NCI-H510A (cell line): Measurements from ENCODE around the gene SFRP2.

ENCODE experiments used
- DNase-seq: peaks from one replicate; lab custom pipeline; 2025; lab: John Stamatoyannopoulos, UW

SFRP2 gene, protein sequence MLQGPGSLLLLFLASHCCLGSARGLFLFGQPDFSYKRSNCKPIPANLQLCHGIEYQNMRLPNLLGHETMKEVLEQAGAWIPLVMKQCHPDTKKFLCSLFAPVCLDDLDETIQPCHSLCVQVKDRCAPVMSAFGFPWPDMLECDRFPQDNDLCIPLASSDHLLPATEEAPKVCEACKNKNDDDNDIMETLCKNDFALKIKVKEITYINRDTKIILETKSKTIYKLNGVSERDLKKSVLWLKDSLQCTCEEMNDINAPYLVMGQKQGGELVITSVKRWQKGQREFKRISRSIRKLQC

DNA sequence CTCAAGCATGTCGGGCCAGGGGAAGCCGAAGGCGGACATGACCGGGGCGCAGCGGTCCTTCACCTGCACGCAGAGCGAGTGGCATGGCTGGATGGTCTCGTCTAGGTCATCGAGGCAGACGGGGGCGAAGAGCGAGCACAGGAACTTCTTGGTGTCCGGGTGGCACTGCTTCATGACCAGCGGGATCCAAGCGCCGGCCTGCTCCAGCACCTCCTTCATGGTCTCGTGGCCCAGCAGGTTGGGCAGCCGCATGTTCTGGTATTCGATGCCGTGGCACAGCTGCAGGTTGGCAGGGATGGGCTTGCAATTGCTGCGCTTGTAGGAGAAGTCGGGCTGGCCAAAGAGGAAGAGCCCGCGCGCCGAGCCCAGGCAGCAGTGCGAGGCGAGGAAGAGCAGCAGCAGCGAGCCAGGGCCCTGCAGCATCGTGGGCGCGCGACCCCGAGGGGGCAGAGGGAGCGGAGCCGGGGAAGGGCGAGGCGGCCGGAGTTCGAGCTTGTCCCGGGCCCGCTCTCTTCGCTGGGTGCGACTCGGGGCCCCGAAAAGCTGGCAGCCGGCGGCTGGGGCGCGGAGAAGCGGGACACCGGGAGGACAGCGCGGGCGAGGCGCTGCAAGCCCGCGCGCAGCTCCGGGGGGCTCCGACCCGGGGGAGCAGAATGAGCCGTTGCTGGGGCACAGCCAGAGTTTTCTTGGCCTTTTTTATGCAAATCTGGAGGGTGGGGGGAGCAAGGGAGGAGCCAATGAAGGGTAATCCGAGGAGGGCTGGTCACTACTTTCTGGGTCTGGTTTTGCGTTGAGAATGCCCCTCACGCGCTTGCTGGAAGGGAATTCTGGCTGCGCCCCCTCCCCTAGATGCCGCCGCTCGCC lies at the start of gene SFRP2:
TSS of gene SFRP2 (minus strand) at position 671 of the 864 bp plus-strand sequence. CDS start at position 423, 248 bp downstream.
- no peak for DNase-seq

DNA sequence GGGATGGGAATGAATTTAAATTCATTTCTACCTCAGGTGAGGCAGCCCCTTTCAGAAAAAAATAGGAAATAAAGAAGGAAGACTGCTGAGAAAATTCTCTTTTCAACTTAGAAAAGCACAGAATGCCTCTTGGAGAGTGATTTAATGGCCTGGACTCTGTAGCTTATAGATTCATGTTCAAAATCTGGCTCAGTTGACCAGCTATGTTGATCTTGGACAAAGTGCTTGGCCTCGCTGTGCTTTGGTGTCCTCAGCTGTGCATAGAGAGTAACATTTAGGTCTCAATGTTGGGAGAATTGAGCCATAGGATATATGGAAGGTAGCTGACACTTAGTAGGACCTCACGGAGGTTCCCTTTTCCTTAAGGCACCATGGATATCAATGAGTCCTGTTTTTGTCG lies 49.7 kb upstream of the SFRP2 start:
- no peak for DNase-seq

DNA sequence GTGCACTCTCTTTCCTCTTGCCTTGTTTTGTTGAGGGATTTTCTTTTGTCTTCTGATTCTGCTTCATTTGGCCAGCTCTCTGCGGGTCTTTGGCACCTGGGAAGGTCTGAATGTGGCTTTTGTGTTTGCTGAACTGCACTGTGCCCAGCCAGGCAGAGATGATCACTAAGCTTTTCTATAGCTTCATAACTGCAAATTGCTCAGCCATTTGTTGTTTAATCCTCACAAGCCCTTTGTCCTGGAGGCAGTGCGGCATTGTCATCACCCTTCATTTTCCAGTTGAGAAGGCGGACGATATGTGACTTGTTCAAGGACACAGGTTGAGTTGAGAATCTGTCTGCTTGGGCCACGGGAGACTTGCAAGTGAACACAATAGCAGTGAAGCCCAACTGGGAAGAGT lies 46.0 kb upstream of the SFRP2 start:
- no peak for DNase-seq

DNA sequence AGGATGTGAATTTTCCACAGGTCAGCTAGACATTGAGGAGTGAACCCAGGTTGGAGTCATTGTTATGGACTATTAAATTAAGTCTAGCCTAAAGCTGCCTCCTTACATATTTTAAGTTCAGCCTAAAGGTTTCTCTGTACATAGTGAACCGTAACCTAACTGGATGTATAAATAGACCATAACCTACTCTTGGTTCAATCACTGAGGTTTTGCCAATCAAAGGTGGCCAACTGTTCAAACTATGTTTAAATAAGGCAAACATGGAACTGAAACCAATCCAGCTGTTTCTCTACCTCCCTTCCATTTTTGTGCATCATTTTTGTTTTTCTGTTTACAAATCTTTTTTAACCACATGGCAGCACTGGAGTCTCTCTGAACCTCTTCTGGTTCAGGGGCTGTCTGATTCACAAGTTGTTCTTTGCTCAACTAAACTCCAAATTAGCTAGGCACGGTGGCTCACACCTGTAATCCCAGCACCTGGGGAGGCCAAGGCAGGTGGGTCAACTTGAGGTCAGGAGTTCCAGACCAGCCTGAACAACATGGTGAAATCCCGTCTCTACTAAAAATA lies 43.9 kb upstream of the SFRP2 start:
- no peak for DNase-seq

DNA sequence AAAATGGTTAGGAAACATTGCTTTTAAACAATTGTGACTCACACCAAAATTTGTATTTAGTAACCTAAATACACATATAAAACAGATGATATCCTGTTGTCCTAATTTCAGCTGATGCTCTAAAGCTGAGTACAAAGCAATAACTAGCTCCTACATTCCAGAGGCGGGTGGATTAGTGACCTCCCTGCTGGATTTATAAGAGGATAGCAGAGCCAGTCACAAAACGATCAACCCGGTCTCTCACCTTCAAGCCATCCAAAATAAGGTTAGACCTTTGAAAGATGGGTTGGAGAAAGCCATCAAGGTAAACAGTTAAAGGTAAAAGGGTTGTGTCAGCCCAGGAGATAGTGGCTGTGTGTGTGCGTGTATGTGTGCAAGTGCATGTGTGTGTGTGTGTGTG lies 43.2 kb upstream of the SFRP2 start:
- no peak for DNase-seq

DNA sequence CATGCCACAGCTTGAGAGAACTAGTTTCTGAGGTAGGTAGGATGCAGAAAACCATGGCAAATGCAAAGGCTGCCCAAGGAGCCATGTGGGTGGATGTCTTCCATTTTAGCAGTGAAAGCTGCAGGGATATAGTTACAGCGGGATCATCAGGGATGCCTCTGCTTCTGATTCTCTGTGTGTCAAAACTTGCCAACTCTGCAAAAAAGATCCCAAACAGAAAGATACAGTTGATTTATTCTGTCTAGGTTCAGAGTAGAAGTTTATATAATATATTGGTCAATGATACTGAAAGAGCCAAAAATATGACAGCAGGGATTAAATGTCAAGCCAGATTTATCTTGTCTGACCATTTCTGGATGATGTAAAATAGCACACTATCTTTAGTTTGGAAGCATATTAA lies 42.4 kb upstream of the SFRP2 start:
- no peak for DNase-seq

DNA sequence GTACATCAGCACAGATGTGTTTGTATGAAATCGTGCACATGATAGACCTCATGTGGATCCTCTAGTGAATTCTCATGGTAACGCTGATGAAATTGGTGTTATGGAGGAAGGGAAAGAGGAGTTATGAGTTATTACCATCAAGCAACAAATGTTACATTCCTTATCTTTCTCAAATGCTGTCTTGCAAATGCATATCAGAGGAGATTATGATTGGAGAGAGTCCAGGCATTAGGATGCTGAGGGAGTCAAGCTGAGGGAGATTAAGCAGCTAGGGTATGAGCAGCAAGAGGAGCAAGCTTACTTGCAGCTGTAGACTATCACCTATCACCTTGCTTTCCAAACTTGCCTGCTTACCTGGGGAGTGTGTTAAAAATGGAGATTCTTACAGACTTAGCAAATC lies 36.8 kb upstream of the SFRP2 start:
- no peak for DNase-seq

DNA sequence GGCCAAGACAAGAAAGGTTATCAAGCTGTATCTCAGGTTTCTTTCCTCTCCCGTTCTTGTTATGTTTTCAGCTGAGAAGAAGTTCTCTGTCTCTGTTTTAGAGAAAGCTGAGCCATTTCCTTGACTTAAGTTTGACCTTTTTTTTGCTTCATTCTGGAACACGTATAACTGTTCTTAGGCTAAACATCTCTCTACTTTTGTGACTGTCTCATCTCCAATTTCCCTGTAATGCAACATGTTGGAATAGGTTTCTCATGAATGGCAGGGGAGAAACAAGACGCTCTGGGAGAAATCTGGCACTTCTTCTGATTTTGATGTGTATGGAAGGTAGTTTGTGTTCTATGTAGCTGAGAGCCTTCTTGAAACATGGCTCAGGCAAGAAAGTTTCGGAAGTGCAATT lies 36.2 kb upstream of the SFRP2 start:
- DNase-seq = no peak

DNA sequence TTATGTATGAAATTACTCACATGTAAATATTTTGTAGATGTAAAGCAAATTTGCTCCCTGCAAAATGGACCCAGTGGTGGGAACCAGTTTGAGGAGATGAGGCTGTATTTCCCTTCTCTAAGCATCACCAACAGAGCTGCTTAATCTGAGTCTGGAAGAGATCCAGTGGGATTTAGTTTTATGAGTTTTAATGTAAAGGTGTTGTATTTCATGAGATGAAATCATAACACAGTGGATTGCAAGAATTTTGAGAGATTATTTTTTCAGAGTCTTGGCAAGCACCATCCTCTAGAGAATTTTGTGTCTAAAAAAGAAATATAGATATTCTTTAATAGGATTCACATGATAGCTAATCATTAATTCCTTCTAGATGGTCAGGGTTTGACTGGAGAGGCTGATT lies 35.6 kb upstream of the SFRP2 start:
- DNase-seq = no peak

DNA sequence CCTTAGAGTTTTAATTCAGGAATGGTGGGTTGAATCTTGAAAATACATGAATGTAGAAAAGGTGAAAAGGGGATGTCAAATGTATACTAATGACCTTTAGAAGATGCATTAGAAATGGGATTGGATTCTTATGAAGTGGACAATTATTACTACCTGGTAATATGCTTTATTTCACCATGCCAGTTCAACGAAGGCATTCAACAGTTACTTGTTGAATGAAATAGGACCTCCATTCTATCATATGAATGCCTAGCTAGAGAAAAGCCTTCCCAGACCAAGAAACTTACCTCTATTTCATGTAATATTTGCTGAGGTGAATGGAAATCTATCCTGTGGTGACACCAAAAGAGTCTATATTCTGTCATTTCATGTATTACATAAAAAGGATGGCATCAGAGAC lies 34.6 kb upstream of the SFRP2 start:
- DNase-seq = no peak

DNA sequence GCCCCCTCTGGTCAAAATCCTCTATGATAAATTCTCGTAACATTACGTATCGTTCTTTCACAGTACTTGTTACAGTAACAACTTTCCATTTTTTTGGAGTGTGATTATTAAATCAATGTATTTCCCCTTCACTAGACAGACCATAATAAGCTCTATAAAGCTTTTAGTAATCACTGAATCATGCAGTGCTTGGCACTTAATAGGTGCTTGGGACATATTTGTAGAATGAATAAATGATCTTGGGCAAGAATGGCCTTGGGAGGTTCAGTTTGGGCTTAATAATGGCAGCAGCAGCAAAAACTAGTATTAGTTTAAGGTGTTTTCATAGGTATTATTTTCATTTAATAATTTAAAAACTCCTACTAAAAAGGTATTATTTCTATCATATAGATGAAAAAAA lies 33.4 kb upstream of the SFRP2 start:
- DNase-seq = no peak

DNA sequence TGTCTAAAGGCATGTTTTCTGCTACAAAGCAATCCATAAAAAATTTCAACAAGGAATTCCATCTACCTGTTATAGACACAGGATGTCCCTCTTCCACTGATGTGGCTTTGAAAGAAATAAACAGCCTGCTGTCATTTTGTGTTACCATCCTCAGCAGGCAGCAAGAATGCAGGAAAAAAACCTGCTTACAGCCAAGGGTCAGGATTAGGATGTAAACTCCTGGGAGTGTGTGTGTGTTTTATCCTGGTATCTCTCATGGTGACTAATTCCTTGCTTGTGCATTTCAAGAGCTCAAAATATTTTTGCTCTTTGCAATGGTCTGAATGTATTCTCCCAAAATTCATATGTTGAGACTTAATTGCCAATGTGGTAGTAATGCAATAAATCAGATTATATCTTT lies 28.6 kb upstream of the SFRP2 start:
- DNase-seq = no peak

DNA sequence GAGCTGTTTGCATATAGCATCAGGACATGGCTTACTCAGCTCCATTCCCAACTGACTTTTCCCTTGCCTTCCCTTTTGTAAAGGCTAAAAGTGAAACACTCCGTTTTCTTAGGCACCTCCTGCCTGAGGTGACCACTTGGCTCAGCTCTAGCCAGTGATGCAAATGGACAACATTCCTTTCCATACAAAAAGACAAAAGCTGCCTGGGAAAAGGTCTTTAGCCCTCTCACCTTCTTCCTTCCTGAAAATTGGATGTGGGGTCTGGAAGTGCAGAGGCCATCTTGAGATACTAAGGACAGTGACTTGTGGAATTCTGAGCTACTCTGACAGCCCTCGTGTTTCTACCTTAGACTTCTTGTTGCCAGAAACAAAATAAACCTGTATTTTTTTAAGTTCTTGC lies 27.7 kb upstream of the SFRP2 start:
- DNase-seq = no peak

DNA sequence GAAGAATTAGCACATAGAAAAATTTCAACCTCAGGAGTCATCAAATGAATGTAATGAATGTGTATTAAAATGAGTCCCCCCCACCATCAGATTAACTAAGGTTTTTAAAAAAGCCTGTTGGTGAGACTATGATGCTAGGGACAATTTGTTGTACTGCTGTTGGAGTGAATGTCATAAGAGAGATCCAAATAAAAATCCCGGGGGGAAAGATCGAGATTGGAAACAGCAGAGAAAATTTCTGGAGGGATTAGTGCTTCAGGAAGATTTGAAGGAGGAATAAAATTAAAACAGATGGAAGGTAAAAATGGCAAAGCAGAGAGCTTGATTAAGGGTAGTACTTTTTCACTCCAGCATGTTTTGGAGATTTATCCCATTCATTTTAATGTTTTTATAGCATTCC lies 25.9 kb upstream of the SFRP2 start:
- DNase-seq = no peak

DNA sequence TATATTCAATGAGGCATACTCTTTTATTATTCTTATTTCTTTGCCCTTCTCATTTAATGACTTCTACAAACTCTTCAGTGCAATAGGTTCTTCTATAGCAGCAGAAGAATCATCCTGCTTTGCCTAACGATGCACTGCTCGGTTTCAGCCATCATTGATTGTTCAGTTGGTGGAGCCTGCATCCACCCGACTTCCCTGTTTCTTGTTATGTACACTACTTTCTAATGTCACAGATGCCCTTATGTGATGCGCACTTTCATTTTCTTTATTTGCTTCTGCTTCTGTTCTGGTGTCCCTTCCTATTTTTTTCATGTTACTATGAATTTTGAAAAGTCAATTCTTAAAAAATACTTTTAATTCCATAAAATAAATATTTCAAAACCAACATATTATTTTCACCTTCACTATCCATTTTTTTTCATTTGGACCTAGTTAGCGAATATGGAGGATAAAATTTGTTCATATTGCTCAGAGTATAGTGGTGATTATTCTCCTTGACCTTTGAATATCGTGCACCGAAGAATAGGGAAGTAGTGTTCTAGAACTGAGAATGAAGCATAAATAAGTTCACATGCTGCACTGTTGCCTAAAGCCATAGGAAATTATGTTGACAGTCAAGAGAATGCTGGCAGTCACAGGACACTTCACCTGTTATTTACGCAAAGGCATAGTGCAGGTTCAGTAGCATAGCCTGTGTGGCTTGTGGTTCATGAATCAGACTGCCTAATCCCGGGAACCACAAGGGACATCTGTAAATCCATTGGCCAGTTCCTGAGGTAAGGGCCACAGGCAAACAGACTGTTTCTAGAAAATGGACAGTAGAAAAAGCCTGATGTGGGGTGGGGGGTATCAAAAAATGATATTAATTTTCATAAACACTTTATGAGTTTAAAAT lies 21.3 kb upstream of the SFRP2 start:
- no peak for DNase-seq

DNA sequence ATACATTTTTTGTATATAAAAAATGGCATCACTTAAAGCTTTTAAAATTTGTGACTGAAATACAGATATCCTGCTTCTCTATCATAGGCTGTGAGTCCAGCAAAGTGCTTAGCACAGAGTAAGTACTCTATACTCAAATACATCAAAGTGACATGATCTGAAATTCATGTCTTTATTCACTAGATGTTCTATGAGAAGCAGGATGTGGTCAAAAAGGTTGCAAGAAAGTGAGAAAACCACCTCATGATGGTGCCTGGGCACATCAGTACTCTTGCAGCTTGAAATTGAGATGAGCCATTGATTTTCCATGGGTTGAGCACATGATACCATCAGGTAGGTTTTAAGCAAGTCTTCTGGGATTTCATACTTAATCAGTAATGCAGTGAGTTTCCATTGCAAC lies 20.4 kb upstream of the SFRP2 start:
- DNase-seq = no peak

DNA sequence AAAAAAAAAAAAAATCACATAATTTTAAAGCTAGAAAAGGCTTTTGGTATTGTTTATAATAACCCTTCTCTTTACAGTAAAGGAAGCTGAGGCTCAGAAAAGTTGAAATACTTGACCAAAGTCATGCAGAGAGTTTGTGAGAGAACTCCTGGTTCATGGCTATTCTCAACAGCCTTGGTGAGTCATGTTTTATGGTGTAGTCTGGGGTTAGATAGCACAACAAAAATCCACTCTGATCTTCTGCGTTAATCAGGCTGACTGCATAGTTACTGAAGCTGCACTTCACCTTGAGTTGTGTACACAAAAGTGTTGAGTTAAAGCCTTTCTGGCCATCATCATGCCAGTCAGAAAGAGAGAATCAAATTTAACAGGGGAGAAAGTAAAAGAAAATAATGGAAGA lies 19.3 kb upstream of the SFRP2 start:
- no peak for DNase-seq

DNA sequence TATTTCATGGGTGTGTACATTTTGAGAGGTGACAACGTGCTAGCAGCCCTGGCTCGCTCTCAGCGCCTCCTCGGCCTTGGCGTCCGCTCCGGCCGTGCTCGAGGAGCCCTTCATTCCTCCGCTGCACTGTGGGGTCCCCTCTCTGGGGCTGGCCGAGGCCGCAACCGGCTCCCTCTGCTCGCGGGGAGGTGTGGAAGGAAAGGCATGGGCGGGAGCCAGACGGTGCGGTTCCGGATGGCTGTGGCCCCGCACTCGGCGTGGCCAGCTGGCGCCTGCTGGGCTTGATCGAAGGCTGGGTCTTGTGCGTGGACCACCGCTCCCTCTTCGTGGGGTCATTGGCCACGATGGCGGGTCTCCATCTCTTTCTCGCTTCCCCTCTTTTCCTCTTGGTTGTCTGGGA lies 17.2 kb upstream of the SFRP2 start:
- DNase-seq = no peak

DNA sequence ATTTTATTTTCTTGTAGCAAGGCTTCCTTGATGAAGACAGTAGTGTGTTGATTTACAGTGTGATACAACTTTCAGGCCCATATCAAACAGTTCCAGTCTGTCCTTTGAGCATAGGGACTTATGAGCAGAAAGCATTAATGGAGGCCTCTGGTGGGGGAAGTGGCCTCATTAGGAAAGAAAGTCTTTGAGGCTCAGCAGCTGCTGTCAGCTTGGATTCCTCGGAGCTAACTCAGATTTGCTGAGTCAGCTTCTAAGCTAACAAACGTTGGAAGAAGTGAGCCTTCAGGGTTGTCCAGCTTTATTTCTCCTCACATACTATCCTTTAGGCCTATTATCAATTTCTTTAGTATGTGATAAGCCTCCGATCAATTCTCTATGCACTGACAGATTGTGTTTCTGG lies 15.8 kb upstream of the SFRP2 start:
- no peak for DNase-seq

DNA sequence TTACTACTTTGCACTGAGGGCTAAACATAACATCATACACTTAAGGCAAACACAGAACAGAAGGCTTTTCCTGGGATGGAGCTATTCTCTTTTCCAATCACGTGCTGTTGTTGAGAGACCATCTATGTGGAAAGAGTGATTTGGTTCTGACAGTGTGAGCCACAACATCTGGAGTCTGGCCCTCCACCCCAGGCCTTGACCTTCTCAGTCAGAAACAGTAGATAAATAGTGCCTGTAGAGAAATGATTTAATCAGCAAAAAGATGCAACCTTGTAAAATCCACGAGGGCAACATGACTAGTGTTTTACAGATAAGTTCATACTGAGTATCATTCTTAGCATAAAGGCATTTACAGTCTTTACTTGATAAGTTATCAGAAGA lies 10.8 kb upstream of the SFRP2 start:
- DNase-seq = no peak

DNA sequence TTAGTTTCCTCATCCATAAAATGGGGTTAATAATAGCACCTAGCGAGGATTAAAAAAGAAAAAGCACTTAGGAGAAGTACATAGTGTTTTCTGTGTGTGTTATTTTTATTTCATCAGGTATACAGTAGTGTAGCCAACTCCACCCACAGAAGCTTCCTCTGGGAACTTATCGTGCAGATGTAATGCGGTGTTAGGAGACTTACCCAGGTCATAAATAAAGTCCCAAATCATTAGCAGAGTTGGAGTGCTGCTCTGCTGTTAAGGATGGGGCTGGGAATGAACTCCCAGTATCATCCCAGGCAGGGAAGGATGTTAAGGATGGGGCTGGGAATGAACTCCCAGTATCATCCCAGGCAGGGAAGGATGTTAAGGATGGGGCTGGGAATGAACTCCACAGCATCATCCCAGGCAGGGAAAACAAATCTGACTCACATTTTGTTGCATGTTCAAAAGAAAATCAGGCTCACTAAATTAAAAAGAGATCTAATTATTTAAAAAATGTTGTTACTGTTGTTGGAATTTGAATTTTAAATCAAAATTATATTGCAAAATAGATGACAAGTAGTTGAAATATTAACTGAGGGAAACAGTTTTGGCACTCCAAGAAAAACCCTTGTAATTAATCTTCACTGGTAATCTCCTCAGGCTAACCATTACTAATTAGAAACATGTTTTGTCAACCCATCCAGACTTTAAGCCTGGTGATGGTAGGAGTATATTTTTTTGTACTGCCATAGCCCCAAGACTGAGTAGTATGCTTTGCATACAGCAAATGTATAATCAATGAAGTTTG lies 10.2 kb upstream of the SFRP2 start:
- DNase-seq = no peak

DNA sequence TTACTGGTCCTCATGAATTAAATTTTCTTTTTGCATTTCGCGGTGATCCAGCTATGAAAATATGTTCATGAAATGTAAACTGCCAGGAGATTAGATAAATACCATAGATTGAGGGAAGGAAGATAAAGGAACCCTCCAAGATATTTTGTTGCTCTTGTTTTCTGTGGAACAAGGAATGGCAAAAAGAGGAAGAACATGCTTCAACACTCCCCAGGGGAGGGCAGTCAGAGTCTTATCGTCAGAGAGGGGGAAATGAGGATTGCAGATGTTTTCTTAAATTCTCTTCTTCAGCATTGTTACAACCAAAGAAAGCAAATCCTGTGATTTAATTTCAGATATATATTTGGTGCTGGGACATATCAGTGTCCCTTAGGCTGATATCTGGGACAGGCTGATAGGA lies 9.5 kb upstream of the SFRP2 start:
- DNase-seq = no peak
